Activated naive CD4-positive, alpha-beta T cell treated with anti-CD3 and anti-CD28 coated beads, Interleukin-2, amount 50 U/mL, for 24 hours (primary cell): ENCODE results near the gene AGBL1.

Experiments used
- H3K27ac Mint-ChIP-seq: one replicate; pipeline ENCODE4 v1.8.0; 2021; ENCODE audit warnings: mild to moderate bottlenecking, mixed read lengths
- H3K27me3 Mint-ChIP-seq: one replicate; pipeline ENCODE4 v1.8.0; 2021; ENCODE audit warnings: mixed read lengths
- H3K36me3 Mint-ChIP-seq: one replicate; pipeline ENCODE4 v1.8.0; 2021; ENCODE audit warnings: mixed read lengths
- H3K4me1 Mint-ChIP-seq: one replicate; pipeline ENCODE4 v1.8.0; 2021; ENCODE audit warnings: mixed read lengths
- H3K4me3 Mint-ChIP-seq: one replicate; pipeline ENCODE4 v1.8.0; 2021; ENCODE audit warnings: mild to moderate bottlenecking, mixed read lengths
- H3K9me3 Mint-ChIP-seq: one replicate; pipeline ENCODE4 v1.8.0; 2021; ENCODE audit warnings: mixed read lengths

The AGBL1 gene

GRCh38 chr15:86690566-86690965 lies 610.9 kb downstream of the AGBL1 start:
- Mint-ChIP-seq H3K4me1 (no peaks in the 10 kb centered on the region), H3K27me3 (no peaks in the 10 kb centered on the region), H3K27ac (no peak overlapping the region), H3K4me3 (no peak overlapping the region), H3K36me3 (no peaks in the 10 kb centered on the region), H3K9me3 (no peaks in the 10 kb centered on the region)

GRCh38 chr15:86691091-86691663 lies 611.5 kb downstream of the AGBL1 start:
- no peak overlapping the region for H3K27ac Mint-ChIP-seq
- H3K9me3 Mint-ChIP-seq = no peaks in the 10 kb centered on the region
- no peaks in the 10 kb centered on the region for H3K27me3 Mint-ChIP-seq
- no peak overlapping the region for H3K4me3 Mint-ChIP-seq
- no peaks in the 10 kb centered on the region for H3K4me1 Mint-ChIP-seq
- H3K36me3 Mint-ChIP-seq = no peaks in the 10 kb centered on the region

GRCh38 chr15:86700864-86701610 lies 621.4 kb downstream of the AGBL1 start:
- no peak overlapping the region for H3K4me3 Mint-ChIP-seq
- no peaks in the 10 kb centered on the region for H3K4me1 Mint-ChIP-seq
- H3K27ac Mint-ChIP-seq = no peak overlapping the region
- peaks cover 13% of the 10 kb centered on the region for H3K9me3 Mint-ChIP-seq
- H3K36me3 Mint-ChIP-seq = no peaks in the 10 kb centered on the region
- peaks cover 5% of the 10 kb centered on the region for H3K27me3 Mint-ChIP-seq

- Mint-ChIP-seq H3K9me3 (peaks cover 13% of the 10 kb centered on the region), H3K27me3 (peaks cover 5% of the 10 kb centered on the region), H3K4me3 (no peak overlapping the region)
Measured at GRCh38 chr15:86701611-86701963, 621.9 kb downstream of the AGBL1 start.

GRCh38 chr15:86706813-86707212 lies 627.1 kb downstream of the AGBL1 start:
- no peaks in the 10 kb centered on the region for H3K4me1 Mint-ChIP-seq
- no peaks in the 10 kb centered on the region for H3K36me3 Mint-ChIP-seq
- no peaks in the 10 kb centered on the region for H3K27me3 Mint-ChIP-seq
- no peaks in the 10 kb centered on the region for H3K9me3 Mint-ChIP-seq
- H3K4me3 Mint-ChIP-seq = no peak overlapping the region
- no peak overlapping the region for H3K27ac Mint-ChIP-seq

More at GRCh38 chr15:86701611-86701963, 621.9 kb downstream of the AGBL1 start:
- no peak overlapping the region for H3K27ac Mint-ChIP-seq
- H3K36me3 Mint-ChIP-seq = no peaks in the 10 kb centered on the region
- H3K4me1 Mint-ChIP-seq = no peaks in the 10 kb centered on the region

- H3K4me3 Mint-ChIP-seq = no peak overlapping the region
- H3K9me3 Mint-ChIP-seq = no peaks in the 10 kb centered on the region
- no peaks in the 10 kb centered on the region for H3K27me3 Mint-ChIP-seq
- H3K27ac Mint-ChIP-seq = no peak overlapping the region
- no peaks in the 10 kb centered on the region for H3K36me3 Mint-ChIP-seq
- no peaks in the 10 kb centered on the region for H3K4me1 Mint-ChIP-seq
Measured at GRCh38 chr15:86711476-86711875, 631.8 kb downstream of the AGBL1 start.

- no peaks in the 10 kb centered on the region for H3K36me3 Mint-ChIP-seq
- no peak overlapping the region for H3K4me3 Mint-ChIP-seq
- H3K27me3 Mint-ChIP-seq = peaks cover 2% of the 10 kb centered on the region
- no peak overlapping the region for H3K27ac Mint-ChIP-seq
- H3K9me3 Mint-ChIP-seq = no peaks in the 10 kb centered on the region
- H3K4me1 Mint-ChIP-seq = no peaks in the 10 kb centered on the region
Measured at GRCh38 chr15:86714241-86714640, 634.6 kb downstream of the AGBL1 start.

- Mint-ChIP-seq H3K4me3 (no peak overlapping the region), H3K4me1 (no peaks in the 10 kb centered on the region), H3K27ac (no peak overlapping the region), H3K9me3 (peaks cover 3% of the 10 kb centered on the region), H3K27me3 (no peaks in the 10 kb centered on the region), H3K36me3 (no peaks in the 10 kb centered on the region)
Measured at GRCh38 chr15:86725628-86726027, 646.0 kb downstream of the AGBL1 start.

GRCh38 chr15:86735247-86736040 lies 655.8 kb downstream of the AGBL1 start:
- no peaks in the 10 kb centered on the region for H3K27me3 Mint-ChIP-seq
- H3K36me3 Mint-ChIP-seq = no peaks in the 10 kb centered on the region
- no peak overlapping the region for H3K27ac Mint-ChIP-seq
- H3K9me3 Mint-ChIP-seq = no peaks in the 10 kb centered on the region
- no peak overlapping the region for H3K4me3 Mint-ChIP-seq
- H3K4me1 Mint-ChIP-seq = peaks cover 4% of the 10 kb centered on the region

GRCh38 chr15:86741917-86742316 lies 662.2 kb downstream of the AGBL1 start:
- Mint-ChIP-seq H3K27me3 (no peaks in the 10 kb centered on the region), H3K4me3 (no peak overlapping the region), H3K27ac (no peak overlapping the region), H3K36me3 (no peaks in the 10 kb centered on the region), H3K4me1 (peaks cover 2% of the 10 kb centered on the region), H3K9me3 (no peaks in the 10 kb centered on the region)

GRCh38 chr15:86743283-86743903 lies 663.7 kb downstream of the AGBL1 start:
- Mint-ChIP-seq H3K4me1 (no peaks in the 10 kb centered on the region), H3K36me3 (no peaks in the 10 kb centered on the region), H3K9me3 (no peaks in the 10 kb centered on the region), H3K4me3 (no peak overlapping the region), H3K27ac (peak overlapping the region; percentile 6), H3K27me3 (no peaks in the 10 kb centered on the region)

- Mint-ChIP-seq H3K9me3 (no peaks in the 10 kb centered on the region), H3K27ac (no peak overlapping the region), H3K4me1 (no peaks in the 10 kb centered on the region), H3K36me3 (no peaks in the 10 kb centered on the region), H3K27me3 (no peaks in the 10 kb centered on the region), H3K4me3 (no peak overlapping the region)
Measured at GRCh38 chr15:86744198-86744780, 664.6 kb downstream of the AGBL1 start.

- peaks cover 3% of the 10 kb centered on the region for H3K27me3 Mint-ChIP-seq
- H3K9me3 Mint-ChIP-seq = no peaks in the 10 kb centered on the region
- H3K4me1 Mint-ChIP-seq = no peaks in the 10 kb centered on the region
- no peaks in the 10 kb centered on the region for H3K36me3 Mint-ChIP-seq
- no peak overlapping the region for H3K27ac Mint-ChIP-seq
- no peak overlapping the region for H3K4me3 Mint-ChIP-seq
Measured at GRCh38 chr15:86751116-86751515, 671.4 kb downstream of the AGBL1 start.

GRCh38 chr15:86754846-86755245 lies 675.2 kb downstream of the AGBL1 start:
- H3K4me3 Mint-ChIP-seq = no peak overlapping the region
- no peaks in the 10 kb centered on the region for H3K9me3 Mint-ChIP-seq
- H3K27ac Mint-ChIP-seq = no peak overlapping the region

GRCh38 chr15:86756688-86757087 lies 677.0 kb downstream of the AGBL1 start:
- Mint-ChIP-seq H3K9me3 (no peaks in the 10 kb centered on the region), H3K4me3 (no peak overlapping the region), H3K27me3 (peaks cover 9% of the 10 kb centered on the region), H3K27ac (no peak overlapping the region), H3K4me1 (no peaks in the 10 kb centered on the region), H3K36me3 (no peaks in the 10 kb centered on the region)

More at GRCh38 chr15:86754846-86755245, 675.2 kb downstream of the AGBL1 start:
- H3K27me3 Mint-ChIP-seq = peaks cover 7% of the 10 kb centered on the region
- H3K36me3 Mint-ChIP-seq = no peaks in the 10 kb centered on the region
- H3K4me1 Mint-ChIP-seq = no peaks in the 10 kb centered on the region
